Renal pelvis (tissue), 4 donors: ENCODE data around the gene MBD3L2. TPM values are rescaled to one million over a fixed set of nuclear protein-coding genes. Genes with fewer than 3 reads are reported as not detected.
"Not testable (repeated sequence)": the region's sequence is repeated elsewhere in the genome, so short reads cannot be mapped to it uniquely, and the experiment has no call there.

ENCODE experiments used
- DNase-seq: peaks from one replicate; pipeline ENCODE4 v3.0.0-alpha.2; 2013
- polyA plus RNA-seq, 3 donors: library from polyadenylated mRNA; unstranded; fragments of 120-200 nt; gene quantifications; one replicate each; pipeline ENCODE4 v1.2.1, GENCODE V29; 2013; ENCODE audit not compliant: insufficient read length in 3 of 3

The MBD3L2 gene
- polyA plus RNA-seq, 3 donors = not detected

DNA sequence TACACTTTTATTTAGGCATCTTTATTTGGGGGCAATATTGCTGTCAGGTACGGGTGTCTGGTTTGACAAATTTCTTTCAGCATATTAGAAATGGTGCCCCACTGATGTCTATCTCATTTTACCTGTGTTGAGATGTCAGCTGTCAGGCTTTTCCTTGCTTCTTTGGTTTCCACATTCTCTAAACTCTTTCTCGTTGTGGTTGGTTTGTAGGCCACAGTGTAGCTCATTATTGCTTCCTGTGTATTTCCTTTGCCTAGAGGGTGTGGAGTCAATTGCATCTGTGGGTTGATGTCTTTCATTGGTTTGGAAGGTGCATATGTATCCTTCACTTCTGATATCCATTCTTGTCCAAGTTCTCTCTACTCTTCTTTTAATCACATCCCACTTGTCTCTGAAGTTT lies 10.9 kb downstream of the MBD3L2 start:
- DNase-seq = not testable (repeated sequence)

DNA sequence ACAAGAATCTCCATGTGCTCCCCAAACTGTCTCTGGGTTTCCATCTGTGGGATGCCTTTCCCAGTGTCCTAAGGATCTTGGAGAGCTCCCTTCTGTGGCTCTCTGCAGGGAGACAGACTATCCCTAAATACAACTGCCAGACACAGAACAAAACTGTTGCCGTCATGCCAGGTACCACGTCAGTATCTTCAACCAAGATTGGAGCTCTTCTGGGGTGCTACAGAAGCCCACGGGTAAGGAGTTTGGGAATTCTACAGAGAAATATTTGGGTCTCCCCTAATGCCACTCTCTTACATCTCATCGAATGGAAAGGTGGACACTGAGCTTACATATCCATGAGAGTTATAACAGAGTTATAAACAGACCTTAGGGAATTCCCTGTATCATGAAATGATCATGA lies 14.2 kb downstream of the MBD3L2 start:
- no peak for DNase-seq

DNA sequence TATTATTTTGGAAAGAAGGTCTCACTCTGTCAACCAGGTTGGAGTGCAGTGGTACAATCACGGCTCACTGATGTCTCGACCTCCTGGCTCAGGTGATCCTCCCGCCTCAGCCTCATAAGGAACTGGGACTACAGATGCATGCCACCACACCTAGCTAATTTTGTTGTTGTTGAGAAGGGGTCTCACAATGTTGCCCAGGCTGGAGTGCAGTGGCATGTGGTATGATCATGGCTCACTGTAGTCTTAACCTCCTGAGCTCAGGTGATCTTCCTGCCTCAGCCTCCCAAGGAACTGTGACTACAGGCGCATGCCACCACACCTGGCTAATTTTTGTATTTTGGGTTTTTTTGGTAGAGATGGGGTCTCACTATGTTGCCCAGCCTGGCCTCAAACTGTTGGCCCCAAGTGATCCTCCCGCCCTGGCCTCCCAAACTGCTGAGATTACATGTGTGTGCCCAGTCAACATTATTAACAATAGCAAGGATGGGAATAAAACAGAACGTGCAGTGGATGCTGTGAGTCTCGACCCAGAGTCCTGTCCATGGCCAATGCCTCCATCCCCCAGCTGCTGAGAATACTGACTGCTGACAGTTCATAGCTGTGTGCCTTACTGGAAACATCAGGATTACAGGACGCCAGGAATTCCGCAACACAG lies 14.8 kb downstream of the MBD3L2 start:
- no peak for DNase-seq

DNA sequence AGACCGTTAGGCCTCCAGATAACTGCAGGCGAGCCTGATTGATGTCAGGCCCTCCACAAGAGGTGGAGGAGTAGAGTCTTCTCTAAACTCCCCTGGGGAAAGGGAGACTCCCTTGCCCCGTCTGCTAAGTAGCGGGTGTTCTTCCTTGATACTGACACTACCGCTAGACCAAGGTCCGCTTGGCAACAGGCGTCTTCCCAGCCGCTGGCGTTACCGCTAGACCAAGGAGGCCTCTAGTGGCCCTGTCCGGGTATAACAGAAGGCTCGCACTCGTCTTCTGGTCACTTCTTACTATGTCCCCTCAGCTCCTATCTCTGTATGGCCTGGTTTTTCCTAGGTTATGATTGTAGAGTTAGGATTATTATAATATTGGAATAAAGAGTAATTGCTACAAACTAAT lies 18.0 kb downstream of the MBD3L2 start:
- DNase-seq = not testable (repeated sequence)

DNA sequence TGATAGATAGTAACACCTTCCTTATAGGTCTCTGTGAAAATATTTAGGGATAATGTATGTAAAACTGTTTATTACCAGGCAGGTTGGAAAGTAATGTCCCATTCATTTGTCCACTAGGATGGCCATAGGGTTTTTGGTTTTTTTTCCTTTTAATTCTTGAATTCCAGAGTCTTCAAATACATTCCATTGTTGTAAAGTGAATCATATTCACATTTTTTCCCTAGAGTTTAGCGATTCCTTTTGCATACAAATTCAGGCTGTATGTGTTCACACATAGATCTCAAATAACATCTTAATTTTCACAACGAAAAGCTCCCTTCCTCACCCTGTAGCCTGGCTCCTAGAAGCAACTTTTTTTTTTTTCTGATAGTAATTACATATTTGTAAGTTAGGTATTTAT lies 18.6 kb downstream of the MBD3L2 start:
- no peak for DNase-seq

DNA sequence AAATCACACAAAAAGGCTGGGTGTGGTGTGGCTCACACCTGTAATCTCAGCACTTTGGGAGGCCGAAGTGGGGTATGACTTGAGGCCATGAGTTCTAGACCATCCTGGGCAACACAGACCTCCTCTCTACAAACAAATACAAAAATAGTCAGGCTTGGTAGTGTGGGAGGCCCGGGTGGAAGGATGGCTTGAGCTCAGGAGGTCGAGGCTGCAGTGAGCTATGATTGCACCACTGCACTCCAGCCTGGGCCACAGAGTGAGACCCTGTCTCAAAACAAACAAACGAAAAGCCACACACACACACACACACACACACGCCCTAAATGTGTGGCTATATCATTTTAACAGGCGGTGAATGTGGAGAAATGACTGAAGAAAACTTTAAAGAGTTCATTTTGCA lies 19.5 kb downstream of the MBD3L2 start:
- DNase-seq = no peak

DNA sequence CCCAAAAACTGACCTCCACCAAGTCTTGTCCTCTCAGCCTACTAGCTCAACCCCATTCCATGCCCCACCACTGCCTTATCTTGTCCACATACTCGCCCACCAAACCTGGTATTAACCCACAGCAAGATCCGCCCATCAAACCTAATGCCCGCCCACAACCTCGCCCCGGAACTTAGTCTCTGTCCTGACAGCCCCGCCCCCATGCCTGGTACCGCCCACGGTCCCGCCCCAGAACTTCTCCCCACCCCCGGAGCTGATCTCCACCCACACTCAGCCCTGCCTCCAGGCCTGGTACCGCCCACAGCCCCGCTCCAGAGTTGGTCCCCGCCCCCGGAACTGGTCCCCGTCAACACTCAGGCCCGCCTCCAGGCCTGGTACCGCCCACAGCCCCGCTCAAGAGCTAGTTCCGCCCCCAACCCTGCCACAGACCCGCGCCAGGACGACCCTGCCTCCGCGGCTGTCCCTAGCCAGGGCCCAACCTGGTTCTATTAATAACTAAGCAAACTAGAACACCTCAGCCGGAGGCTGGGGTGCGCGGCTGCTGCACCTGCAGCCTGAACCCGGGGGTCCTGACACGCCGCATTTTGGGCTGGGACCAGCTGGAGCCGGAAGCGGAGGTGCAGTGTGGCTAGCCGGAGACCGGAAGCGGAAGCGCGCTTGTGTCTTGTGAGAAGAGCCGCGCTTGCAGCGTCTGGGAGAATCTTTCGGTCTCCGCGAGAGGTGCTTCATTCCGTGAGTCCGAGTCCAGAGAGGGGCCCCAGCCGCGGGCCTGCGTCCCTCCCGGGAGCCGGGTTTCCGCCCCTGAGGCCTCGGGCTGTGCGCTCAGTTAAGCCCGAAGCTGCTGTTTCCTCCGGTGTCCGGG lies 20.2 kb downstream of the MBD3L2 start, which contains the start of gene ZNF557:
ZNF557 (plus strand) TSS at position 662 of the 862 bp plus-strand sequence. CDS start 5,372 bp downstream, outside the sequence.
- peak; percentile 97 for DNase-seq

DNA sequence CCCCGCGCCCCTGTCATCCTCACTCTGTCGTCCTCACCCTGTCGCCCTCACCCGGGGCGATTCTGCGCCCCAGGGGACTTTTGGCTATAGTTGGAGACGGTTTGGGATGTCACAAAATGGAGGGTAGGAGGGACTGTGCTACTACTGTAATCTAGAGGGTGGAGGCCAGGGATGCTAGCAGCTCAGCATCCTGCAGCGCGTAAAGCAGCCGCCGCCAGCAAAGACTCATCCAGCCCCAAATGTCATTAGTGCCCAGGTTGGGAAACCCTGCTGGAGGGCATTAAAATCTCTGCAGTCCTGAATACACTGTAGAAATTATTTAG lies 20.7 kb downstream of the MBD3L2 start:
- DNase-seq = no peak

DNA sequence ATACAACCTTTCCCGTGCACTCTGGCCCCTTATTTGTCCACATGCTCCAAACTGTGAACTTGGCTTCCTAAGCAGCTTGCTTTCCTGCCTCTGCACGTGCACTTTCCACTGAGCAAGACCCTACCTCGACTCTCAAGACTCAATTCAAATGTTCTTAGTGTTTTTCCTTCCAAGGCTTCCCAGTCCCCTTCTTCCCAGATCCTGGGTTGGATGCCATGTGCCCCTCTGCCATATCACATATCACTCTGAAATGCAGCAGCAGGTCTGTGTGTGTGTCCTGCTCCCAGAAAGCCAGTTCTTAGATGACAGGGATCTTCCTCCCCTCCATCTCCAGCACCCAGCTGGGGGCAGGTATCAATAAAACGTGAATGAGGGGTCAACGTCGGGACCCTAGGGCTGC lies 23.4 kb downstream of the MBD3L2 start:
- no peak for DNase-seq

DNA sequence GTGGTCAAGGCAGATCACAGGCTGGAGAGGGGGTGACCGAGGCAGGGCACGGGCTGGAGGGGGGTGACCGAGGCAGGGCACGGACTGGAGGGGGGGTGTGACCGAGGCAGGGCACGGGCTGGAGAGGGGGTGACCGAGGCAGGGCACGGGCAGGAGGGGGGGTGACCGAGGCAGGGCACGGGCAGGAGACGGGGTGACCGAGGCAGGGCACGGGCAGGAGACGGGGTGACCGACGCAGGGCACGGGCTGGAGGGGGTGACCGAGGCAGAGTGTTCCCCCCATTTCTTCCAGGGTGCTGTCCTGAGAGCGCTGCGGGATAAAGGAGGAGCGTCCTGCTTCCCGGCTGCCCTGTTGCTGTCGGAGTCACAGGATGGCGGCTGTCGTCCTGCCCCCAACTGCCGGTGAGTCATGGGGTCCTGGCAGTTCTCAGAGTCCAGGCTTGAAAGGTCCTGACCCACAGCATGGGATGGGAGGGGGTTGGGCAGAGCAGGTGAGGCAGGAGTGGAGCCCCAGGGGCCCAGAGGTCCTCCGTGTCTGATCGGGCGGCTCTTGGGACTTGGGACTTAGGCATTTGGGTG lies 25.7 kb downstream of the MBD3L2 start:
- no peak for DNase-seq

DNA sequence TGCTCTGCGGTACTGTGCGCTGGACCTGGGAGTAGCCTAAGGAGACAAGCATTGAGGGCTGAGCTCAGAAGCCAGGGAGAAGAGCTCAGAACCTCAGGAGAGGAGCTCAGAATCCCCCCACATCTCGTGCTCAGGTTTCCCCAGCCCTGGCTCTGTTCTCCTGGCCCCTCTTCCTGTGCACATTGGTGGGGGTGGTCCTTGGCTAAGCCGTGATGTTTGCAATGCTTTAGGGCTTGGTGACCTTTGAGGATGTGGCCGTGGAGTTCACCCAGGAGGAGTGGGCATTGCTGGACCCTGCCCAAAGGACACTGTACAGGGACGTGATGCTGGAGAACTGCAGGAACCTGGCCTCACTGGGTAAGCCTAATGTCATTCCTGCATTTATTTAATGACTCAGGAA lies 27.0 kb downstream of the MBD3L2 start:
- no peak for DNase-seq

DNA sequence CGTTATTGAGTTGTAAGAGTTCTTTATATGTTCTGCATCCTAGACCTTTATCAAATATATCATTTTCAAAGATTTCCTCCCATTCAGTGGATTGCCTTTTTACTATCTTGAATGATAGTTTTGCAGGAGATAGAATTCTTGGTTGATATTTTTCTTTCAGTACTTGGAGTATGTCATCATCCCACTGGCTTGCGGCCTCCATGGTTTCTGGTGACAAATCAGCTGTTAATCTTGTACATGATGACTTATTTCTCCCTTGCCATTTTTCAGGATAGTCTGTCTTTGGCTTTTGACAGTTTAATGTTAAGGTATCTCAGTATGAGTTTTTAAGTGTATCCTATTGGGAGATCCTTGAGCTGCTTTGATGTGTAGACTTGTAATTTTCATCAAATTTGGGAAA lies 28.9 kb downstream of the MBD3L2 start:
- no peak for DNase-seq

DNA sequence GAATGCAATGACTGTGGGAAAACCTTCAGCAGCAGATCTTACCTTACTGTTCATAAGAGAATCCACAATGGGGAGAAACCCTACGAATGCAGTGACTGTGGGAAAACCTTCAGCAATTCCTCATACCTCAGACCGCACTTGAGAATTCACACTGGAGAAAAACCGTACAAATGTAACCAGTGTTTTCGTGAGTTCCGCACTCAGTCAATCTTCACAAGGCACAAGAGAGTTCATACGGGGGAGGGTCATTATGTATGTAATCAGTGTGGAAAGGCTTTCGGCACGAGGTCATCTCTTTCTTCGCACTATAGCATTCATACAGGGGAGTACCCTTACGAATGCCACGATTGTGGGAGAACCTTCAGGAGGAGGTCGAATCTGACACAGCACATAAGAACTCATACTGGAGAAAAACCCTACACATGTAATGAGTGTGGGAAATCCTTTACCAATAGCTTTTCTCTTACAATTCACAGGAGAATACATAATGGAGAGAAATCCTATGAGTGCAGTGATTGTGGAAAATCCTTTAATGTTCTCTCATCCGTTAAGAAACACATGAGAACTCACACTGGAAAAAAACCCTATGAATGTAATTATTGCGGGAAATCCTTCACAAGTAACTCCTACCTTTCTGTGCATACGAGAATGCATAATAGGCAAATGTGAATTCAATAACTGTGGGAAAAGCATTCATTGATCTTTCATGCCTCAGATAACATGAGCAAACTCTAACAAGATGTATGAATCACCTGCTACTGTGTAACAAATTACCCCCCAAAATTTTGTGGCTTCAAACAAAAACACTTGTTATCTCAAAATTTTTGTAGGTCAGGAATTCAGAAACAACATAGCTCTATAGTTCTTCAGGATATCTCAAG lies 34.2 kb downstream of the MBD3L2 start:
- DNase-seq = no peak

DNA sequence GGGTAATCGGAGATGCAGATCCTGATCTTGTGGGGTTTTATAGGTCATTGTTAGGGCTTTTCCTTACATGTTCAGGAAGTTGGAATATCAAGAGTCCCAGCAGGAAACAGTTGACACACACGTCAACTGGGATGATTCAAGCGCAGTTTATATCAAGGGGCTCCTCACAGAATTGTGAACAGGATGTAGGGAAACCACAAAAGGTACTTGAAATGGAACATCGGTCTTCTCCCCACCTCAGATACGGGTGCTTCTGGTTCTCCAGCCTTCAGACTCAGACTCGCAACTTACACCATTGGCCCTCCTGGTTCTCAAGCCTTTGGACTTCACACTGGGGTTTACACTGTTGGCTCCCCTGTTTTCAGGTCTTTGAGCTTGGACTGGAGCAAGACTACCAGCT lies 39.9 kb downstream of the MBD3L2 start:
- no peak for DNase-seq

DNA sequence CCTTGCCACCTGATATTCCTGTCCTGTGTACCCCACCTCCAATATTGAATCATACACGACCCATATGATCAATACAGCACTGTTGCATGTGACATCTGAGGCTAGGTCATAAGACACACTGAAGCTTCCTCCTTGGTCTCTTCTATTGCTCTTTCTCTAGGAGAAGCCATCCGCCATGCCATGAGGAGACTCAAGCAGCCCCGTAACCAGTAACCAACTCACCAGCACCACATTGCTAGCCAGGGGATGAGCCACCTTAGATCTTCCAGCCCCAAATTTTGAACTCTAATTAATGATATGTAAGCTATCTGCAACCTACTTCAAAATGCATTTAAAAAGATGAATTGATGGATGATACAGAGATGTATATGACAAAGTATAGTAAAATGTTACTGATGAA lies 49.0 kb downstream of the MBD3L2 start:
- no peak for DNase-seq

DNA sequence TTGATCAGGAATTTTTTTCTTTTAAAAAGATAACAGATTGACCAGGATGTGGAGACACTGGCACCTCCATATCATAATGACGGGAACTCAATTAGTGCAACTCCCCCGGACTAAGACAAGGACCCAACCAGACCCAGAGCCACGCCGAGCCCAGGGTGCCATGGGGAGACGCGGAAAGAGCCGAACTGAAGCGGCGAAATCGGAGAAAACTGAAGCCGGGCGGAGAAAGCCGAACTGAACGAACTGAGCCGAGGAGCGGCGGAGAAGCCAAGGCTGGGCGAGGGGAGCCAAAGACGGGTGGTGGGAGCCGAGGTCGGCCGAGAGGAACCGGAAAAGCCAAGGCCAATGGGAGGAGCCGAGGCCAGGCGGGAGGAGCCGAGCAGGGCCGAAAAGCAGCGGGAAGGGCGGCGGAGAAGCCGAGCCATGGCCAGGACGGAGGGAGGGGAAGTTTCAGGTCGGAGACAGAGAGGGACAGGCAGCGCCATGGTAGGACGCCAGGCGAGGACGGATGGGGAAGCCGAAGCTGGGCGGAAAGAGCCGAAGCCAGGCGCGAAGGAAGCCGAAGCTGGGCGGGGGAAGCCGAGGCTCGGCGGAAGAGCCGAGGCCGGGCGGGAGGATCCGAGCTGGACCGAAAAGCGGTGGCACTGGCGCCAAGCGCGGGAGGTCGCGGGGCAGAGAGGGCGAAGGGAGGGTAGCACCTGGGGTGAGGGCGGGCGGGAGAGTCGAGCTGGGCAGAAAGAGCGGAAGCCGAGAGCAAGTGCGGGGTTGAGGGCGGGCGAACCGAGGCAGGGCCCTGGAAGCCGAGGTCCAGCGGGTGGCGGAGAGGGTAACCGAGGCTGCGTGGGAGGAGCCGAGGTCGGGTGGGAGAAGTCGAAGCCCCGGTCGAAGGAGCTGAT lies 49.8 kb downstream of the MBD3L2 start:
- peak; percentile 94 for DNase-seq

DNA sequence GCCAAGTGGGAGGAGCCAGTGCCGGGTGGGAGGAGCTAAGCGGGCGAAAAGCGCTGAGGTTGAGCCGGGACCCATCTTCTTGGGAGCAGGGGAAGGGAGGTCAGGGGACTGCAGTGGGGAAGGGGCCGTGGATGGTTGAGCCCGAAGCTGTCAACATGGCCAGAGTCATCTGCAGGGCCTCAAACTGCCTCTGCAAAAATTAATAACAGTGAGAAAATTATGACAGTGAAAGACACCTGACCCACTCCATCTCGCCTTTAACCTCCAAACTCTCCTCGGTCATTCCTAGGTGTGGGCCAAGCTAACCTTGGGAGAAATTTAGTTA lies 50.4 kb downstream of the MBD3L2 start:
- DNase-seq = no peak
